Neural cell (in vitro differentiated cells): Measurements from ENCODE around the gene SLC15A4. TPM values are rescaled to one million over a fixed set of nuclear protein-coding genes. Genes with fewer than 3 reads are reported as not detected.

Experiments used
- H2AFZ ChIP-seq: fragments of 200-600, 300-800 bp; sonication (generic), shearing (Covaris generic); 2 replicates; pipeline ENCODE4 v1.6.0; 2014; ENCODE audit warnings: low read depth, mild to moderate bottlenecking, antibody characterized with exemption, low read length, moderate library complexity
- H3F3A ChIP-seq: fragments of 200-600 bp; shearing (Covaris generic); 2 replicates; pipeline ENCODE4 v1.6.1; 2016; ENCODE audit warnings: mild to moderate bottlenecking, moderate library complexity, mixed read lengths, antibody characterized with exemption, low read length; ENCODE audit not compliant: insufficient read depth, poor library complexity, severe bottlenecking
- H3K27ac ChIP-seq: fragments of 200-600, 300-800 bp; sonication (generic), shearing (Covaris generic); 2 replicates; pipeline ENCODE4 v1.5.1; 2014; ENCODE audit warnings: mild to moderate bottlenecking, low read length, moderate library complexity
- H3K27me3 ChIP-seq: fragments of 300-800, 200-600 bp; sonication (generic), shearing (Covaris generic); 2 replicates; pipeline ENCODE4 v1.6.0; 2014; ENCODE audit warnings: mild to moderate bottlenecking, low read depth, low read length, moderate library complexity; ENCODE audit not compliant: insufficient read depth
- H3K36me3 ChIP-seq: fragments of 300-800, 200-600 bp; sonication (generic), shearing (Covaris generic); 2 replicates; pipeline ENCODE4 v1.5.1; 2014; ENCODE audit warnings: mild to moderate bottlenecking, antibody characterized with exemption, low read length, moderate library complexity; ENCODE audit not compliant: insufficient read depth
- H3K4me2 ChIP-seq: fragments of 300-800, 200-600 bp; sonication (generic), shearing (Covaris generic); 2 replicates; pipeline ENCODE4 v1.6.0; 2014; ENCODE audit warnings: mild to moderate bottlenecking, low read length
- H3K4me3 ChIP-seq: fragments of 300-800, 200-600 bp; sonication (generic), shearing (Covaris generic); 2 replicates; pipeline ENCODE4 v1.5.1; 2014; ENCODE audit warnings: mild to moderate bottlenecking, low read length, moderate library complexity
- H3K79me2 ChIP-seq: fragments of 200-600 bp; shearing (Covaris generic); replicated peaks from 2 replicates; pipeline ENCODE4 v1.6.0; 2014; ENCODE audit warnings: mild to moderate bottlenecking, low read length, moderate library complexity; ENCODE audit not compliant: insufficient read depth
- H3K9ac ChIP-seq: fragments of 300-800, 200-600 bp; sonication (generic), shearing (Covaris generic); 2 replicates; pipeline ENCODE4 v1.6.1; 2016; ENCODE audit warnings: mild to moderate bottlenecking, low read length, mixed read lengths
- H3K9me2 ChIP-seq: fragments of 200-600 bp; shearing (Covaris generic); 2 replicates; pipeline ENCODE4 v1.6.1; 2016; ENCODE audit warnings: mild to moderate bottlenecking, low read length, mixed read lengths; ENCODE audit not compliant: insufficient read depth
- H3K9me3 ChIP-seq: fragments of 200-600, 300-800 bp; sonication (generic), shearing (Covaris generic); 2 replicates; pipeline ENCODE4 v1.6.1; 2016; ENCODE audit warnings: mild to moderate bottlenecking, mixed run types, low read length, moderate library complexity, mixed read lengths
- H4K20me1 ChIP-seq: fragments of 200-600 bp; shearing (Covaris generic); 2 replicates; pipeline ENCODE4 v1.6.1; 2016; ENCODE audit warnings: mild to moderate bottlenecking, mixed run types; ENCODE audit not compliant: insufficient read depth
- CTCF ChIP-seq: fragments of 450-650 bp; IDR thresholded peaks from 2 replicates; pipeline ENCODE4 v1.5.1; 2014; ENCODE audit warnings: antibody characterized with exemption, mild to moderate bottlenecking, moderate library complexity; ENCODE audit not compliant: poor library complexity, severe bottlenecking
- EP300 ChIP-seq: fragments of 450-650 bp; conservative IDR thresholded peaks from 2 replicates; pipeline ENCODE4 v1.6.1; 2014; ENCODE audit warnings: antibody characterized with exemption, mild to moderate bottlenecking, moderate library complexity; ENCODE audit not compliant: poor library complexity, severe bottlenecking
- EZH2 ChIP-seq: fragments of 200-600, 300-800 bp; shearing (Covaris generic), sonication (generic); IDR thresholded peaks from 2 replicates; pipeline ENCODE4 v1.6.1; 2014; ENCODE audit warnings: antibody characterized with exemption, low read length, borderline replicate concordance, mild to moderate bottlenecking; ENCODE audit not compliant: insufficient read depth, poor library complexity, severe bottlenecking
- MXI1 ChIP-seq: fragments of 450-650 bp; conservative IDR thresholded peaks from 2 replicates; pipeline ENCODE4 v1.6.1; 2014; ENCODE audit warnings: antibody characterized with exemption, mild to moderate bottlenecking; ENCODE audit not compliant: poor library complexity, severe bottlenecking
- POLR2AphosphoS5 ChIP-seq: IDR thresholded peaks from 2 replicates; pipeline ENCODE4 v1.6.1; 2012
- RAD21 ChIP-seq: fragments of 450-650 bp; conservative IDR thresholded peaks from 2 replicates; pipeline ENCODE4 v1.6.1; 2014; ENCODE audit warnings: antibody characterized with exemption, mild to moderate bottlenecking, moderate library complexity
- REST ChIP-seq: IDR thresholded peaks from 2 replicates; pipeline ENCODE4 v1.6.1; 2012; ENCODE audit warnings: borderline replicate concordance
- SMC3 ChIP-seq: fragments of 450-650 bp; conservative IDR thresholded peaks from 2 replicates; pipeline ENCODE4 v1.6.1; 2014; ENCODE audit warnings: antibody characterized with exemption, mild to moderate bottlenecking, moderate library complexity; ENCODE audit not compliant: poor library complexity
- TAF1 ChIP-seq: IDR thresholded peaks from 2 replicates; pipeline ENCODE4 v1.6.1; 2012; ENCODE audit warnings: low read depth
- polyA plus RNA-seq: library from polyadenylated mRNA; depleted of rRNA; stranded (reverse); fragments of >200 nt; gene quantifications from 2 replicates; pipeline ENCODE4 v1.2.3, GENCODE V29; 2014

The SLC15A4 gene
- polyA plus RNA-seq, 1 donor from 2014 or later, result 34.7 TPM

- TF ChIP-seq CTCF, result no peak
- TF ChIP-seq EP300, result no peak
- TF ChIP-seq EZH2, result no peak
- TF ChIP-seq SMC3, result no peak
- no peak for TF ChIP-seq POLR2AphosphoS5
- TF ChIP-seq REST, result no peak
- no peak for TF ChIP-seq RAD21
- TF ChIP-seq TAF1, result no peak
- TF ChIP-seq MXI1, result no peak
- Histone ChIP-seq H3K4me3 (no peak overlapping the region), H3K4me2 (no peak overlapping the region), H2AFZ (no peak overlapping the region), H4K20me1 (no peaks in the 10 kb centered on the region), H3K27me3 (no peaks in the 10 kb centered on the region), H3K36me3 (no peaks in the 10 kb centered on the region), H3K79me2 (no peaks in the 10 kb centered on the region), H3K9ac (no peak overlapping the region), H3F3A (no peaks in the 10 kb centered on the region), H3K9me2 (no peaks in the 10 kb centered on the region), H3K9me3 (no peaks in the 10 kb centered on the region), H3K27ac (no peak overlapping the region)
Observed at GRCh38 chr12:128789356-128789929, 34.3 kb downstream of the SLC15A4 start.

GRCh38 chr12:128787827-128788226 is 35.9 kb downstream of the SLC15A4 start:
- Histone ChIP-seq H3K27me3 (no peaks in the 10 kb centered on the region), H3K4me2 (no peak overlapping the region), H3F3A (no peaks in the 10 kb centered on the region), H4K20me1 (no peaks in the 10 kb centered on the region), H3K9ac (no peak overlapping the region), H2AFZ (no peak overlapping the region), H3K9me3 (no peaks in the 10 kb centered on the region), H3K36me3 (no peaks in the 10 kb centered on the region), H3K79me2 (no peaks in the 10 kb centered on the region), H3K27ac (no peak overlapping the region), H3K4me3 (no peak overlapping the region), H3K9me2 (no peaks in the 10 kb centered on the region)
- no peak for TF ChIP-seq POLR2AphosphoS5
- TF ChIP-seq RAD21, result no peak
- TF ChIP-seq TAF1, result no peak
- no peak for TF ChIP-seq SMC3
- no peak for TF ChIP-seq MXI1
- TF ChIP-seq EP300, result no peak
- TF ChIP-seq EZH2, result no peak
- no peak for TF ChIP-seq REST
- no peak for TF ChIP-seq CTCF
